SU-DHL-6 (cell line): Measurements from ENCODE around the gene JMJD6.

Experiments
- EZH2phosphoT487 ChIP-seq: fragments of 200-600 bp; sonication (generic), shearing (Covaris generic); conservative IDR thresholded peaks from 2 replicates; pipeline ENCODE4 v1.6.1; 2018; ENCODE audit warnings: mild to moderate bottlenecking, antibody characterized with exemption, low read length, moderate library complexity, mixed read lengths
- TF ChIP-seq, protein P1 (sequence below): fragments of 200-600 bp; sonication (generic); IDR thresholded peaks from one replicate; pipeline ENCODE4 v1.5.1; 2017; ENCODE audit warnings: antibody characterized with exemption, mild to moderate bottlenecking, low read length, moderate library complexity; ENCODE audit not compliant: insufficient read depth, poor library complexity, severe bottlenecking

GRCh38 chr17:76725580-76726230 is 701 bp downstream of the JMJD6 start:
- TF ChIP-seq, protein P1, sequence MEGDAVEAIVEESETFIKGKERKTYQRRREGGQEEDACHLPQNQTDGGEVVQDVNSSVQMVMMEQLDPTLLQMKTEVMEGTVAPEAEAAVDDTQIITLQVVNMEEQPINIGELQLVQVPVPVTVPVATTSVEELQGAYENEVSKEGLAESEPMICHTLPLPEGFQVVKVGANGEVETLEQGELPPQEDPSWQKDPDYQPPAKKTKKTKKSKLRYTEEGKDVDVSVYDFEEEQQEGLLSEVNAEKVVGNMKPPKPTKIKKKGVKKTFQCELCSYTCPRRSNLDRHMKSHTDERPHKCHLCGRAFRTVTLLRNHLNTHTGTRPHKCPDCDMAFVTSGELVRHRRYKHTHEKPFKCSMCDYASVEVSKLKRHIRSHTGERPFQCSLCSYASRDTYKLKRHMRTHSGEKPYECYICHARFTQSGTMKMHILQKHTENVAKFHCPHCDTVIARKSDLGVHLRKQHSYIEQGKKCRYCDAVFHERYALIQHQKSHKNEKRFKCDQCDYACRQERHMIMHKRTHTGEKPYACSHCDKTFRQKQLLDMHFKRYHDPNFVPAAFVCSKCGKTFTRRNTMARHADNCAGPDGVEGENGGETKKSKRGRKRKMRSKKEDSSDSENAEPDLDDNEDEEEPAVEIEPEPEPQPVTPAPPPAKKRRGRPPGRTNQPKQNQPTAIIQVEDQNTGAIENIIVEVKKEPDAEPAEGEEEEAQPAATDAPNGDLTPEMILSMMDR, result no peak
- no peak for TF ChIP-seq EZH2phosphoT487
